Lower leg skin (tissue), 4 donors: ENCODE results near the gene GGT7. TPM values are rescaled to one million over a fixed set of nuclear protein-coding genes. Genes with fewer than 3 reads are reported as not detected.

ENCODE experiments used
- DNase-seq, 2 donors: peaks; one replicate each; pipeline ENCODE4 v3.0.0-alpha.2; 2019; ENCODE audit warnings: low spot score in 2 of 2
- H3K4me3 ChIP-seq: fragments of 200-600 bp; sonication (generic); 2 replicates; pipeline ENCODE4 v1.5.1; 2017; ENCODE audit warnings: mild to moderate bottlenecking, low read depth; ENCODE audit not compliant: poor library complexity, severe bottlenecking
- CTCF ChIP-seq, 3 donors: fragments of 450-650 bp; IDR thresholded peaks; one replicate each; pipeline ENCODE4 v1.5.1; 2016; ENCODE audit warnings: antibody characterized with exemption in 3 of 3, mild to moderate bottlenecking in 3 of 3, moderate library complexity in 2 of 3
- POLR2A ChIP-seq, 2 donors: fragments of 450-650 bp; IDR thresholded peaks; one replicate each; pipeline ENCODE4 v1.6.1; 2016 to 2017; ENCODE audit warnings: antibody characterized with exemption in 2 of 2, mild to moderate bottlenecking in 1 of 2, moderate library complexity in 1 of 2
- WGBS, 2 donors: methylation state at CpG; one replicate each; pipeline ENCODE4 v1.1.5; 2018; 5-methylcytosine and 5-hydroxymethylcytosine counted together
- intact Hi-C: fragments of 100-400 bp; cut with DNase I; formaldehyde crosslinking; loops from one replicate; pipeline ENCODE4 v1.15.0; 2023; ENCODE audit warnings: low total_unique reads
- total RNA-seq, 4 donors: library from RNA; depleted of rRNA; stranded (reverse); fragments of >200 nt; gene quantifications; one replicate each; pipeline ENCODE4 v1.1.0, GENCODE V29; 2016

Gene GGT7
- 10 to 100 TPM in 2 of 4 donors, 1 to 10 TPM in 2; 8.6 to 12.9 (median 9.6) TPM for total RNA-seq

- 1 to 4% methylated on average over 13 to 35 of the region's 52 CpGs for WGBS, 2 donors
- intact Hi-C loops = no loop called here
- peak within 1 kb of the TSS; percentile 38 for H3K4me3 ChIP-seq
- peak; percentile 53 to 95 for DNase-seq
- TF ChIP-seq CTCF (IDR thresholded peaks at IDR 0.05) (peak in 1 of 3 donors; percentile 7), POLR2A (IDR thresholded peaks at IDR 0.05) (no peak)
These were observed at the start of gene GGT7 for GRCh38 chr20:34872622-34873224. GGT7 (minus strand) TSS chr20:34872856; CDS start chr20:34872815, 41 bp downstream.

- no peak overlapping the region for H3K4me3 ChIP-seq
- no peak for TF ChIP-seq CTCF (IDR thresholded peaks at IDR 0.05)
- TF ChIP-seq POLR2A (IDR thresholded peaks at IDR 0.05) = no peak
- DNase-seq = no peak
- intact Hi-C loops = no loop called here
- WGBS, 2 donors = 65 to 74% methylated on average over 3 of the region's 3 CpGs
These were observed 48.8 kb upstream of the GGT7 start for GRCh38 chr20:34921436-34921835.

- no peak for TF ChIP-seq POLR2A (IDR thresholded peaks at IDR 0.05)
- no peak for TF ChIP-seq CTCF (IDR thresholded peaks at IDR 0.05)
- no peak overlapping the region for H3K4me3 ChIP-seq
- no peak for DNase-seq
- intact Hi-C loops = no loop called here
These were observed 47.4 kb upstream of the GGT7 start for GRCh38 chr20:34920055-34920454.

DNA sequence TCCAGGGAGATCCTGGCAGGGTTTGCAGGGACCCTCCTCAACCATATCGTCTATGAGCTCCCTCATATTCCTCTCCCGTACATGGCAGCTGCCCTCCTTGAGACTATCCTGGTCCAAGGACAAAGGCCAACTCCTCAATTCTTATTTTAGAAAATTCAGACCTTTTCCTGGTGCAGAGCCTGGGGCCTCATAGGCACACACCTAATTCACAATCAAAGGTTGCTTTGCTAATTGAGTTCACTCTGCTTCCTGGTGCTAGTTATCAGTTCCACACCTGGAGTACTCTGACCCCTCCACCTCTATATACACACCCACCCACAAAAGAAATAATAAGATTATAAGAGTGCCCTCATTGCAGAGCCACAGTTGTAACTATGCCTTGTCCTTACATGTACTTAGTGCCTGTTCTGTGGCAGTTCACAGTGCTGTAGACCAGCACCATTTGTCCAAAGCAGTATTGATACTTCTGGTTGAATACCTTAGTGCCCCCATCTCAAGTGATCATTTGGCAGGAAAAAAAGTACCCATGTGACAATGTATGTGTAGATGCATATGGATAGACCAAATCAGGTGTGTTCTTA is 44.2 kb upstream of the GGT7 start:
- intact Hi-C loops = no loop called here
- TF ChIP-seq CTCF (IDR thresholded peaks at IDR 0.05) (no peak), POLR2A (IDR thresholded peaks at IDR 0.05) (no peak)
- no peak overlapping the region for H3K4me3 ChIP-seq
- DNase-seq = peak in 1 of 2 donors; percentile 29
- 86 to 88% methylated on average over 2 of the region's 2 CpGs for WGBS, 2 donors

GRCh38 chr20:34915749-34916455 is 43.2 kb upstream of the GGT7 start:
- TF ChIP-seq POLR2A (IDR thresholded peaks at IDR 0.05) = no peak
- TF ChIP-seq CTCF (IDR thresholded peaks at IDR 0.05) = no peak
- DNase-seq = peak in 1 of 2 donors; percentile 1
- intact Hi-C loops = no loop called here
- no peak overlapping the region for H3K4me3 ChIP-seq
- WGBS, 2 donors = 91% methylated on average over 4 of the region's 4 CpGs
